Lower leg skin (tissue), 3 donors: Measurements from ENCODE around the gene TEKT3.

Experiments used
- POLR2A ChIP-seq, 2 donors: fragments of 450-650 bp; IDR thresholded peaks; one replicate each; pipeline ENCODE4 v1.6.1; 2016 to 2017; ENCODE audit warnings: antibody characterized with exemption in 2 of 2, mild to moderate bottlenecking in 1 of 2, moderate library complexity in 1 of 2
- TF ChIP-seq, protein P1 (sequence below), 3 donors: fragments of 450-650 bp; IDR thresholded peaks; one replicate each; pipeline ENCODE4 v1.5.1; 2016; ENCODE audit warnings: antibody characterized with exemption in 3 of 3, mild to moderate bottlenecking in 3 of 3, moderate library complexity in 2 of 3

DNA sequence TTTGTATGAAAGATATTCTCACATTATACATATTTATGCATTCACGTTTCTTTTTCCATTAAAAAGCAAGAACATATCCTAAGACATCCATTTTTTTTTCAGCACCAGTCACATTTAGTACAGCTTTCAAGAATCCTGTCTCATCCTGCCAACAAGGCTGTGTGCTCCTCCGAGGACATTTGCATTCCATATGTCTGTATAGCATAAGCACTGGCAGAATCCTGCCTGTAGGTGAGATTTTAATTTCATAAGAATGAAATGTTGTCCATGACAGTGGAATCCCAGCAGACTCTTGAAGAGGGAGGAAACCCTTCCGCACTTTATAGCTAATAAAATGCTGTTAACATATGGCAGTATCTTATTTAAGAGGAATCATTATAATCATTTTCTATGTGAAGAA is 73.4 kb downstream of the TEKT3 start:
- TF ChIP-seq, protein P1, sequence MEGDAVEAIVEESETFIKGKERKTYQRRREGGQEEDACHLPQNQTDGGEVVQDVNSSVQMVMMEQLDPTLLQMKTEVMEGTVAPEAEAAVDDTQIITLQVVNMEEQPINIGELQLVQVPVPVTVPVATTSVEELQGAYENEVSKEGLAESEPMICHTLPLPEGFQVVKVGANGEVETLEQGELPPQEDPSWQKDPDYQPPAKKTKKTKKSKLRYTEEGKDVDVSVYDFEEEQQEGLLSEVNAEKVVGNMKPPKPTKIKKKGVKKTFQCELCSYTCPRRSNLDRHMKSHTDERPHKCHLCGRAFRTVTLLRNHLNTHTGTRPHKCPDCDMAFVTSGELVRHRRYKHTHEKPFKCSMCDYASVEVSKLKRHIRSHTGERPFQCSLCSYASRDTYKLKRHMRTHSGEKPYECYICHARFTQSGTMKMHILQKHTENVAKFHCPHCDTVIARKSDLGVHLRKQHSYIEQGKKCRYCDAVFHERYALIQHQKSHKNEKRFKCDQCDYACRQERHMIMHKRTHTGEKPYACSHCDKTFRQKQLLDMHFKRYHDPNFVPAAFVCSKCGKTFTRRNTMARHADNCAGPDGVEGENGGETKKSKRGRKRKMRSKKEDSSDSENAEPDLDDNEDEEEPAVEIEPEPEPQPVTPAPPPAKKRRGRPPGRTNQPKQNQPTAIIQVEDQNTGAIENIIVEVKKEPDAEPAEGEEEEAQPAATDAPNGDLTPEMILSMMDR (IDR thresholded peaks at IDR 0.05): no peak
- TF ChIP-seq POLR2A (IDR thresholded peaks at IDR 0.05): no peak
